ENCODE data around the gene EGR4.

Gene EGR4

DNA sequence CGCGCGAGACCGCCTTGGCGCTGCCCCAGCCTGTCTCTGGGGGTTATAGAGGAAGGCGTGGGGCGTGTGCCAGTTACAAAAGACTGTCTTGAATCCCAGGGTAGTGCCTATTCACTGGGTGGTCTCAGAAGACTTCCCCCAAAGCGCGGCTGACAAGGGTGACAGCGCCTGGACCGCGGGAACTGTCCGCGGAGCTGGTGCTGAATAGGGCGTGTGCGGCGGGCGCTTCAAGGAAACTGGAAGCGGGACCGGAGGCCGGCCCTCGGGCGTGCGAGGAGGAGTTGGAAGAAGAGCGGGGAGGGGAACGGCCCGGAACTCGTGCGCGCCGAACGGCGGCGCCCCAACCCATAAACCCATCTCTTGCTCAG, 2.3 kb downstream of the EGR4 start:
- H3K9me3 ChIP-seq (ENCODE audit: insufficient read depth, low read length), result no peaks in the 10 kb centered on the region
- peaks cover 5% of the 10 kb centered on the region for H3K4me1 ChIP-seq (ENCODE audit: insufficient read depth, insufficient read length)
- TF ChIP-seq SUZ12 (IDR thresholded peaks at IDR 0.05; ENCODE audit: extremely low read depth, insufficient read depth, insufficient read length), result no peak
- TF ChIP-seq YY1 (IDR thresholded peaks at IDR 0.05; ENCODE audit: insufficient read depth, insufficient read length), result no peak
- TF ChIP-seq ZNF274 (IDR thresholded peaks at IDR 0.05; ENCODE audit: low read depth, low read length), result no peak
- no peak overlapping the region for H3K9ac ChIP-seq (ENCODE audit: insufficient read length, low read depth)
- peak; percentile 64 for DNase-seq (ENCODE audit: low read depth, low spot score)
- H3K36me3 ChIP-seq (ENCODE audit: insufficient read depth, insufficient read length, low read length), result no peaks in the 10 kb centered on the region
- peaks cover 100% of the 10 kb centered on the region for H3K27me3 ChIP-seq (ENCODE audit: insufficient read depth, insufficient read length)
- peak overlapping the region; percentile 32 for H3K4me3 ChIP-seq (ENCODE audit: insufficient read length, low read depth)

DNA sequence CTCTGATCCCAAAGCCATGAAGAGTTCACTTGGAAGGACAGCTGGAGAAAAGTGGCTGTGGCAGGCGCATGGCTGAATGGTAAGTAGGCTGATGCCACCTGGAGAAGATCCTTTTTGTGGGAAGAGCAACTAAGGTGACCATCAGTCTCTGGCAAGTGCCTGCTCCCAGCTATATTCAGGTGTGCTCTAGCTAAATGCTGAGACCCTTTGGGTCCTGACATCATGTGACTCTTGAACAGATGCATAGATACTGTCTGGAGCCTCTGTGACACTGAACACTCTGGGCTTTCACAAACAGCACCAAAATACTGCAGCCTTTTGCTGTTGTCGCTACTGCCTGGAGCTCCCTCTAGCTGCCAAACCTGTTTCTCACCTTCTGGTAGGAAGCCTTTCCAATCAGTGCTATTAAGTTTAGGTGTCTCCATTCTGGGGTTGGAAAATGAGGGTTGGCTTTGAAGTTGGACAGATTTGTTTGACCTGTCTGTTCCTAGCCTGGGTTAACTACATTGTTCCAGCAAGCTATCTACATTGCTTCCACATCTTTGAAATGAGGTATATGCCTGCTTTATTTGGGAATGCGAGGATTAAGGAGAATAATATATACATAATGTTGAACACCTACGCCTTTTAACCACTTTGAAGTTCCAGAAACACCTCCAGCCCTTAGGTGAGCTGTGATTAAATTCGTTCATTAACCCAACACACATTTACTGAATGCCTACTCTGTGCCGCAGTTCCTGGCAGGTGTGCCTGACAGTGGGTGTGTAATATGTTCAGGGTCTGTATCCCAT, 3.1 kb downstream of the EGR4 start:
- Histone ChIP-seq H3K9me3 (ENCODE audit: insufficient read depth, low read length) (no peaks in the 10 kb centered on the region), H3K27me3 (ENCODE audit: insufficient read depth, insufficient read length) (peaks cover 100% of the 10 kb centered on the region), H3K36me3 (ENCODE audit: insufficient read depth, insufficient read length, low read length) (no peaks in the 10 kb centered on the region), H3K9ac (ENCODE audit: insufficient read length, low read depth) (no peak overlapping the region), H3K4me1 (ENCODE audit: insufficient read depth, insufficient read length) (peaks cover 8% of the 10 kb centered on the region), H3K4me3 (ENCODE audit: insufficient read length, low read depth) (no peak overlapping the region)
- DNase-seq (ENCODE audit: low read depth, low spot score), result no peak
- no peak for TF ChIP-seq ZNF274 (IDR thresholded peaks at IDR 0.05; ENCODE audit: low read depth, low read length)
- TF ChIP-seq YY1 (IDR thresholded peaks at IDR 0.05; ENCODE audit: insufficient read depth, insufficient read length), result no peak
- no peak for TF ChIP-seq SUZ12 (IDR thresholded peaks at IDR 0.05; ENCODE audit: extremely low read depth, insufficient read depth, insufficient read length)

DNA sequence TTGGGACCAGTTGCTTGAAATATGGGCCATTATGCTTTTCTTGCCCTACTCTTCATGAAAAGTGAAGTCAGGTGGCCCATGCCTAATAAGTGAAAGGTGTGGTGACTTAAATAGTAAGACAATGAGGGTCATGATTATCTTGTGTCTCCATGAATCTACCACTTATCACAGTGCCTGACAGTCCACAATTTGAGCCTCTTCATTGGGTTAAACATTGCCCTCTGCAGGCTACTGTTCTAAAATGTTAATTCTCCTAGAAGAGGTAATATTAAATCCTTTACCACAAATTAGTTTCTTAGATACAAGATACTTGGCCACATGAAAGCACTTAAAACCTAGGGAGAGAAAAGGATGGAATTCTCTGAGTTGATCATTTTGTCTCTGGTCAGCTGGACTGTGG, 4.0 kb downstream of the EGR4 start:
- H3K27me3 ChIP-seq (ENCODE audit: insufficient read depth, insufficient read length), result peaks cover 97% of the 10 kb centered on the region
- no peak for DNase-seq (ENCODE audit: low read depth, low spot score)

DNA sequence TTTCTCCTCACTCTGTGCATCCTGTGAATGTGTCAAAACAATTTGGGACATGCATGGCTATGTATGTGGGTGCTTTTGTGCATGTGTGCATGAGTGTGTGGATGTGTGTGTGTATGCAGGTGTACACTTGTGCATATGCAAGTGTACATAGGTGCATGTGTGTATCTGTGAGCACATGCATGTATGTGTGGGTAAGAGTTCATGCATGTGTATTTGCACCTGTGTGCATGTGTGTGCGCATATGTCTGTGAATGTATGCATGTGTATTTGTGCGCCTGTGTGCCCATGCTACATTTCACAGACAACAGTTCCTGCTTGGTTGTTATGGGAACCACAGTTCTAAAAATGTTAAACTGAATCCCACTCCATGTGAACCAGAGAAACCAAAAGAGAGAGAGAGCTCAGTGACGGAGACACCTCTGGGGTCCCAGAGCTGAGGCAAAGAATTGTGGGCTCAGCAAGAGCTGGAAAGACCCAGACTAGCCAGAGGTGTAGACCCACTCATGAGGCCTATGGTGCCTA, 7.2 kb downstream of the EGR4 start:
- DNase-seq (ENCODE audit: low read depth, low spot score), result no peak
- no peaks in the 10 kb centered on the region for H3K36me3 ChIP-seq (ENCODE audit: insufficient read depth, insufficient read length, low read length)
- H3K9me3 ChIP-seq (ENCODE audit: insufficient read depth, low read length), result no peaks in the 10 kb centered on the region
- no peak overlapping the region for H3K4me3 ChIP-seq (ENCODE audit: insufficient read length, low read depth)
- H3K4me1 ChIP-seq (ENCODE audit: insufficient read depth, insufficient read length), result peaks cover 5% of the 10 kb centered on the region
- H3K9ac ChIP-seq (ENCODE audit: insufficient read length, low read depth), result no peak overlapping the region
- no peak for TF ChIP-seq YY1 (IDR thresholded peaks at IDR 0.05; ENCODE audit: insufficient read depth, insufficient read length)
- peaks cover 75% of the 10 kb centered on the region for H3K27me3 ChIP-seq (ENCODE audit: insufficient read depth, insufficient read length)

More for the DNA sequence above, 4.0 kb downstream of the EGR4 start:
- Histone ChIP-seq H3K4me3 (ENCODE audit: insufficient read length, low read depth) (no peak overlapping the region), H3K36me3 (ENCODE audit: insufficient read depth, insufficient read length, low read length) (no peaks in the 10 kb centered on the region), H3K4me1 (ENCODE audit: insufficient read depth, insufficient read length) (peaks cover 11% of the 10 kb centered on the region), H3K9ac (ENCODE audit: insufficient read length, low read depth) (no peak overlapping the region), H3K9me3 (ENCODE audit: insufficient read depth, low read length) (no peaks in the 10 kb centered on the region)
- no peak for TF ChIP-seq ZNF274 (IDR thresholded peaks at IDR 0.05; ENCODE audit: low read depth, low read length)
- TF ChIP-seq SUZ12 (IDR thresholded peaks at IDR 0.05; ENCODE audit: extremely low read depth, insufficient read depth, insufficient read length), result no peak
- no peak for TF ChIP-seq YY1 (IDR thresholded peaks at IDR 0.05; ENCODE audit: insufficient read depth, insufficient read length)

DNA sequence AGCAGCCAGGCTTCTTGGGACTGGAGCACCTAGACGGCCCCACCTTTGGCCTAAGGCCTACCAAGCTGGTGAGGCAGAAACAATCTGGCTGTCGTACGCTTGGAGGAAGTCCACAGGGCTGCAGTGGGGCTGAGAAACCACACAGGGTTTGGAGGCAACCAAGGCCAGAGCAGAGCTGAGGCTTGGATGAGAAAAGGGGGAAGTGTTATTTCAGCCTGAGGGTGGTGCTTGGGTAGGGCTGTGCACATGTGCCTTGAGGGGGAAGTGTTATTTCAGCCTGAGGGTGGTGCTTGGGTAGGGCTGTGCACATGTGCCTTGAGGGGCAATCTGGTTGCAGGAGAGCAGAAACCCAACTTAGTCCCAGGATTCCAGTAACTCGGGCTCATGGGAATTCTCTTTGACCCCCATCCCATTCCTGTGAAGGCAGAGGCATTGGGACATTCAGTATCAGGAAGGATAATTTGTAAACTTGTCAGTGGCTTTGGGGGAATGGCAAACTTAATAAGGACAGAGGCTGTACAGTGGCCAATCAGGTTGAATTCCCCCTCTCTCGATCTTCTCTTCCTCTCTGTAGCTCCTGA, 8.1 kb downstream of the EGR4 start:
- DNase-seq (ENCODE audit: low read depth, low spot score), result no peak
- H3K9ac ChIP-seq (ENCODE audit: insufficient read length, low read depth), result peak overlapping the region; percentile 61
- H3K4me3 ChIP-seq (ENCODE audit: insufficient read length, low read depth), result peak overlapping the region; percentile 57
- H3K4me1 ChIP-seq (ENCODE audit: insufficient read depth, insufficient read length), result peaks cover 5% of the 10 kb centered on the region
- H3K27me3 ChIP-seq (ENCODE audit: insufficient read depth, insufficient read length), result peaks cover 65% of the 10 kb centered on the region
- TF ChIP-seq SUZ12 (IDR thresholded peaks at IDR 0.05; ENCODE audit: extremely low read depth, insufficient read depth, insufficient read length), result no peak
- TF ChIP-seq ZNF274 (IDR thresholded peaks at IDR 0.05; ENCODE audit: low read depth, low read length), result no peak
- no peak for TF ChIP-seq YY1 (IDR thresholded peaks at IDR 0.05; ENCODE audit: insufficient read depth, insufficient read length)
- no peaks in the 10 kb centered on the region for H3K36me3 ChIP-seq (ENCODE audit: insufficient read depth, insufficient read length, low read length)
- H3K9me3 ChIP-seq (ENCODE audit: insufficient read depth, low read length), result no peaks in the 10 kb centered on the region

DNA sequence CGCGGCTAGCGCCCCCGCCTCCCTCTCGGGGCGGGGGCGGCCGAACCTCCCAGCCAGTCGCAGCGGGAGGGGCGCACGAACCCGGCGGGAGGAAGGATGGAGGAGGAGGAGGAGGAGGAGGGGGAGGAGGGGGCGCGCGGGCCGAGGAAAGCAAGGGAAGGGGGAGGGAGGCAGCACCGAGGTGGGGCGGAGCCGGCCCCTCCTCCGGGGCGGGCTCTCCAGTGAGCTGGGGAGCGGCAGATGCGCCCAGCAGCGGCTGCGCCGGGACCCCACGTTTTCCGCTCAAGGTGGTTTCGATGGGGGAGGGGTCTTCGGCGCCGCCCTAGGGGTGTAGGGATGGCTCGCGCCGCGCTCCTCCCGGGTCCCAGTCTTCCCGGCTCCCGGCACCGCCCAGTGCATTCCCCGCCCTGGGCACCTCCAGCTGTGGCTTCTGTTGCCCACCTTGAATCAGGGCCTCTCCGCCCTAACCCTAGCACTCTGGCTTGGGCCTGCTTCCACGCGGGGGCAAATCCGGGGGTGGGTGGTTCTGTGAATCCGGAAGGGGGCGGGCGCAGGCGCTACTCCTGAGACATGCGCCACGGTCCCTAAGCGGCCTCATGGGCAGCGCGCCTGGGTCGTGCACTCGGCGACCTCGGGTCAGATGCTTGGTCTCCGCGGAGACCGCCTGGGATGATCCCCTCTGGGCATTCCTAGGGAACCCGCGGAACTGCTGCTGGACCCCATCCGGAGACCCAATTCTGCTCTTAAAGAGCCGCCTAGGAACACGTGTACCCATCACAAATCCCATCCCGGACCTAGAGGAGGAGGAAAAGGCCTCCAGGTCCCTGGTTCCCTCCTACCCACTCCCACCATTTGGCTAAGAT, 8.8 kb downstream of the EGR4 start, which contains the start of gene FBXO41:
Gene FBXO41 (minus strand): TSS at position 183 of the 863 bp plus-strand sequence. CDS start 14,848 bp downstream, outside the sequence.
- no peak for DNase-seq (ENCODE audit: low read depth, low spot score)
- TF ChIP-seq ZNF274 (IDR thresholded peaks at IDR 0.05; ENCODE audit: low read depth, low read length), result no peak
- no peak for TF ChIP-seq YY1 (IDR thresholded peaks at IDR 0.05; ENCODE audit: insufficient read depth, insufficient read length)
- TF ChIP-seq SUZ12 (IDR thresholded peaks at IDR 0.05; ENCODE audit: extremely low read depth, insufficient read depth, insufficient read length), result no peak
- no peaks in the 10 kb centered on the region for H3K36me3 ChIP-seq (ENCODE audit: insufficient read depth, insufficient read length, low read length)
- peaks cover 5% of the 10 kb centered on the region for H3K4me1 ChIP-seq (ENCODE audit: insufficient read depth, insufficient read length)
- peak within 1 kb of the TSS; percentile 74 for H3K9ac ChIP-seq (ENCODE audit: insufficient read length, low read depth)
- peaks cover 58% of the 10 kb centered on the region for H3K27me3 ChIP-seq (ENCODE audit: insufficient read depth, insufficient read length)
- peak within 1 kb of the TSS; percentile 57 for H3K4me3 ChIP-seq (ENCODE audit: insufficient read length, low read depth)
- H3K9me3 ChIP-seq (ENCODE audit: insufficient read depth, low read length), result no peaks in the 10 kb centered on the region

Measured in NT2/D1 (cell line).